G401 (cell line): ENCODE results near the gene SIRPD. TPM values are rescaled to one million over a fixed set of nuclear protein-coding genes. Genes with fewer than 3 reads are reported as not detected.
"Not testable (repeated sequence)": the region's sequence is repeated elsewhere in the genome, so short reads cannot be mapped to it uniquely, and the experiment has no call there.

Experiments
- DNase-seq: peaks from one replicate; pipeline ENCODE4 v3.0.0-alpha.2; 2015; ENCODE audit warnings: low spot score
- in situ Hi-C: cut with HindIII; loops from 2 replicates; pipeline ENCODE4 v1.10.0; 2016; ENCODE audit warnings: low sequenced_read_pairs, mixed read lengths
- total RNA-seq: library from RNA; depleted of rRNA; stranded (reverse); fragments of >200 nt; shearing (Covaris generic); gene quantifications from 2 replicates; pipeline ENCODE4 v1.2.3, GENCODE V29; 2014; rRNA removed

SIRPD gene
- not detected in 2 replicates for total RNA-seq

- in situ Hi-C loops, result no loop called here
- no peak for DNase-seq
These were observed at the start of gene SIRPD for GRCh38 chr20:1557605-1558004. Gene SIRPD (minus strand): TSS chr20:1557705. CDS start chr20:1557653, 52 bp downstream.

- in situ Hi-C loops, result no loop called here
- DNase-seq, result no peak
These were observed 43.2 kb upstream of the SIRPD start for GRCh38 chr20:1600736-1601135.

- in situ Hi-C loops, result no loop called here
- DNase-seq, result no peak
These were observed 37.8 kb upstream of the SIRPD start for GRCh38 chr20:1595333-1595732.

DNA sequence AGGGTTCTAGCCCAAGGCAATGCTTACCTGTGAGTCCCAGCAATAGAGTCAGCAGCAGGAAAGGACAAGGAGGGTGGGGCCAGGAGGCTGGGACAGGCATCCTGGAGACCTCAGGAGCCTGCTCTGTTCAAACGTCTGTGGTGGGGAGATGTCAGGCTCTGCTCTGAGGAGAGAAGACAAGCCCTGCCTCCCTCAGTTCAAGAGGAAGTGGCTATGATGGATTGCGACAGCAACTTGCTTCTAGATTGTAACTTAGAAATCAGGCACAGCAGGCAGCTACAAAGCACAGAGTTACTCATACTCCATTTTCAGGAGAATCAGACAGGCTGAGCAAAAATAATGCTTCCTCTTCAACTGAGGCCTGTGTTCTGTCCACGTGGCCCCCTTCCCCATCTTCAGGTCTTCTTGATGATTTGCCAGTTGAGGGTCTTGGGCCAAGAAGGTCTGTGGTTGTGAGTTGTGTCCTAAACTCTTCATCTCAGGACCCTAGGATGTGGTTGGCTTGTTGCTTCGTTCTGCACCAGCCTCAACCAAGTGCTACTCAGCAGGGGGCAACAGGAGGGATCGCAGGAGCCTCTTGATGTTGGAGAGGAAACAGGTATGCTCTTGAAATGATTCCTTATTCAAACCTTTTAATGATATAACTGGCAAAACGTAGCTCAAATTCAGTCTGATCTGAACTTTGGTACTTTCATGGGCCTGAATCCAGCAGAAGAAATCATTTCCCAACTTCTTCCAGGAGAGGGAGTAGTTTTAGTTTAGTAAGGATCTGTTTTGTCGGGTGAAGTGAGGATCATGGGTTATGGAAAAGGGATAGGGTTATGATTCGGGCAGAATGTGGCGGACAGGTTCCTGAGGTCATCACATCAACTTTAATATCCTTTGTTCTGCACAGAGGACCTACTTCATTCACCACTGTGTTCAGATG, 31.3 kb upstream of the SIRPD start:
- DNase-seq, result no peak
- in situ Hi-C loops, result no loop called here

DNA sequence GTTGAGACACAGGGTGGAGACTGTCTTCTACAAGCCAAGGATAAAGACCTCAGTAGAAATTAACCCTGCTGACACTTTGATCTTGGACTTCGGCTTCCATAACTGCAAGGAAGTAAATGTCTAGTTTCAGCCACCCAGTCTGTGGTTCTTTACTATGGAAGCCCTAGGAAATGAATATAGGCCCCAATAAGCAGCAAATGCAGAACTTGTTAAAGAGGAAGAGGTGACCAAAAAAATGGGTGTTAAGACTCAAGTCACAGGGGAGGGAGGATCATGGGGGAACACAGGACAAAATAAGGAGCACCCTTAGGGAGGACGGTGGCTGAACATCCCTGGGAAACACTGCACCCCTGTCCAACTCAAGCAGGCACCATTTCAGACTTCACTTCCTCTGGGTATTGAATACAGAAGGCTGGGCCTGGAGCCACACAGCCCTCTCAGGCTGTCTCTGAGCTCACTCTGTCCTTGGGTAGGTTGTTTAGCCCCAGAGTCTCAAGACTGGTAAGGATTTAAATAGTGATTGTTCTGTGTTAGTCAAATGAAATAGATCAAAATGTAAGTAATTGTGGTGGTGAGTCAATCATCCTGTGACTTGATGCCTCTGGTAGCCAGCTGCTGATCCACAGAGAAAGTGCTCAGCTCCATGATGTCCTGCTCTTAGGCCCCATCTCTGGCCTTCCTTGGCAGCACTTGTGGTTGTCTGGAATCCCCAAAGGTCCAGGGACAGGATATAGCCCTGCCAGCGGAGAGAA, 30.5 kb upstream of the SIRPD start:
- DNase-seq, result no peak
- in situ Hi-C loops, result no loop called here

GRCh38 chr20:1579488-1579887, 22.0 kb upstream of the SIRPD start:
- in situ Hi-C loops, result no loop called here
- peak; percentile 0 for DNase-seq

DNA sequence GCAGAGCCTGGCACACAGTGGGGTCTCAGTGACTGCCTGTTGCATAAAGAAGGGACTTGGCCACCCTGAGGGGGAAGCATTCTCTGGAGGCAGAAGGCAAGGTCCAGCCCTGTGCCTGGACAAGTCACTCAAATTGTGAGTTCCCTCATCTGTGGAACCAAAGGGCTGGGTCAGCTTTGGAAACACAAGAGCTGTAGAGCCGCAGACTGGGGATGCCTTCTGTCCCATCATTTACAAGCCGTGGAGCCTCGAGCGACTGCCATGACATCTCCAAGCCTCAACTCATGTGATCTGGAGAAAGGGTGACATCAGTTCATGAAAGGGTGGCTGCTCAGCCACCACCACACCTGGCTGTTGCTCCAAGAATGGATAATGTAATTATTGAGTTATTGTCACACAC, 20.4 kb upstream of the SIRPD start:
- DNase-seq, result no peak
- in situ Hi-C loops, result no loop called here

DNA sequence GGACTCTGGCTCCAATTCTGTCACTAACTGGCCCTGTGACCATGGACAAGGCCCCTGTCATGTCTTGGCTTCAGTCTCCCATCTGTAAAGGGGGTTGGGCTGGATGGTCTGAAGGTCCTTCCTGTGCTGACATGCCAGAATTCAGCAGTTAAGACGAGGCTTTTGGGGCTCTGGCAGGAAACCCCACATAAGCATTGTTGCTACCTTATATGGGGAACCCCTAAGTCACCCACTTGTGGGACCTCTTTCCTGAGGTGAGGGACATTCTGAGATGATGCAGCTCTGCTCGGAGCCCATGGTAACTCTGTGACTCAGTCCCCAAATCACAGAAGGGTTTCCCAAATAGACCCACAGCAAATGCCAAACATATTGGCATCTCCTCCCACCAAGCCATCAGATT, 19.8 kb upstream of the SIRPD start:
- in situ Hi-C loops, DNase-seq: not testable (repeated sequence)

GRCh38 chr20:1576641-1577040, 19.1 kb upstream of the SIRPD start:
- in situ Hi-C loops, result no loop called here
- no peak for DNase-seq

- in situ Hi-C loops, result not testable (repeated sequence)
These were observed 18.5 kb upstream of the SIRPD start for GRCh38 chr20:1576003-1576402.

DNA sequence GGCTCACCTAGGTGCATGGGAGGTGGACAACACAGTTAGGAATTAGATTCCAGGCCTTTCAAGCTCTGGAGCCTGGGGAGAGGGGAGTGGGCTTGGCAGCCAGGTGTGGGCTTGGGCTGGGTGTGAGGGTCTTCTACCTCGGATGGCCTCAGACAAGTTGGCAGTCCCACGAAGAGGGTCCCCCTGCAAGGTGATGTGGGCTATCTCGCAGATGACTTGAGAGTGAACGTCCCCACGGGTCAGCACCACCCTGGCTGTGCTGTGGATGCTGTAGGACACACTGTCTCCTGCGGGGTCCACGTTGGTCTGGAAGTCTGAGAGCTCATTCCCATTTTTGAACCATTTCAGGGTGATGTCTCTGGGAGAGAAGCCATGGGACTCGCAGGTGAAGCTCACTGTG, 14.1 kb upstream of the SIRPD start:
- in situ Hi-C loops, DNase-seq: not testable (repeated sequence)

More at GRCh38 chr20:1576003-1576402, 18.5 kb upstream of the SIRPD start:
- not testable (repeated sequence) for DNase-seq

GRCh38 chr20:1569415-1569881, 11.9 kb upstream of the SIRPD start:
- in situ Hi-C loops, result no loop called here
- DNase-seq, result no peak

DNA sequence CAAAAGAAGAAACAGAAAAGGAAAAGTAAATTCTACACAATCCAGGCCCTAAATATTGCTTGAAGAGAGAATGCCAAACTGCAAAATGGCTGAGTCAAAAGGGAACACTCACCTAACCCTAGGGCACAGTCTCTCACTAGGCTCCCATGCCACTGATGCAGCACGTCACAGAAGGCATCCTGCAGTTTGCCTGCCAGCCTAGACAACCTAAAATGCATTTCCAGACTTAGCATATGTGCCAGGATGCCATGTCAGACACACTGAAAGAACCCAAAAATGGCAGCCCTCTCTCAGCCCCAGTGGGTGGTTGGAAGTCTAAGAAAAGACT, 10.6 kb upstream of the SIRPD start:
- DNase-seq, result no peak
- in situ Hi-C loops, result no loop called here

GRCh38 chr20:1567392-1568162, 10.1 kb upstream of the SIRPD start:
- in situ Hi-C loops, result no loop called here
- DNase-seq, result no peak

GRCh38 chr20:1566701-1567100, 9.2 kb upstream of the SIRPD start:
- in situ Hi-C loops, result no loop called here
- no peak for DNase-seq

DNA sequence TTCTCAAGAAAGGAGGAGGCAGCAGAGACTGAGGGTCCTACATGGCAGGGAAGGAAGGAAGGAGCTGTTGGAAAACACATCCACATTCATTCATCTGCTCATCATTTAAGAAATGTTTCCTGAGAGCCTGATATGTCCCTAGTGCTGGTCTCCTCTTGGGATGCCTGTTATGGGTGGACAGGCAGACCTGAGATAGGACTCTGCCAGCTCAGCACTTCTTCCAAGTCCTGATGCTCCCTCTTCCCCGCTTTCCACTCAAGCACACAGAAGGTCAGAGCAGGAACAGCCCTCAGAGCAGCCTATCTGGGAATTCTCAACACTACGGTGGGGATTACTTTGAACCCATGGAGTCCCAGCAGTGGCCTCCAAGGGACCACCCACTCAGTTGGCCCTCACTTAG, 8.0 kb upstream of the SIRPD start:
- no peak for DNase-seq
- in situ Hi-C loops, result no loop called here

DNA sequence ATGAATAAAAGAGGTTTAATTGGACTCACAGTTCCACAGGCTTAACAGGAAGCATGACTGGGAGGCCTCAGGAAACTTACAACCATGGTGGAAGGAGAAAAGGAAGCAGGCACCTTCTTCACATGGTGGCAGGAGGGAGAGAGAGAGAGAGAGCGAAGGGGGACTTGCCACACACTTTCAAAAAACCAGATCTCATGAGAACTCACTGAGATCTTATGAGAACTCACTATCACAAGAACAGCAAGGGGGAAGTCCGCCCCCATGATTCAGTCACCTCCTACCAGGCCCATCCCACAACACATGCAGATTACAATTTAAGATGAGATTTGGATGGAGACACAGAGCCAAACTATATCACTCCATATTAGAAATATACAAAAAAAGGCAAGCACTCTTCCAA, 6.1 kb upstream of the SIRPD start:
- DNase-seq, result no peak
- in situ Hi-C loops, result no loop called here

DNA sequence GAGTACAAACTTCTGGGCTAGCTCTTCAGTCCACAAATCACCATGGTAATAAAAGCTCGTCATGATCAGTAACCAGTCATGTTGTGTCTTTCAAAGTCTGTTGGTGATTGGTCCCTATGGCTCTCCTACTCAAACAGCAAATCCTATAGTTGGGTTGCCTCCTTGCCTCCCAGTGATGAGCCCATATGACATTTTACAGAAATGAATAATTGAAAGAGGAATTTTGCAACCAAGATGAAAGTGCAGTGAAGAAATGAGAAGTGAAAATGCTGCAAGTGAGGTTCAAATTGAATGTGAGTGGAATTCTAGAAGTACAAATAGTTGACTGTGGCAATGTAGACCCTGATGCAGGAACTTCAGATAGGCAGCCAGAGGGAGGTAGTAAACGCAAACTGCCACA, 5.1 kb upstream of the SIRPD start:
- in situ Hi-C loops, result no loop called here
- no peak for DNase-seq

GRCh38 chr20:1561350-1561749, 3.8 kb upstream of the SIRPD start:
- no peak for DNase-seq
- in situ Hi-C loops, result no loop called here

- no peak for DNase-seq
- in situ Hi-C loops, result no loop called here
These were observed 1.6 kb downstream of the SIRPD start for GRCh38 chr20:1555952-1556351.
